ENCODE results near the gene LAMA4. TPM values are rescaled to one million over a fixed set of nuclear protein-coding genes. Genes with fewer than 3 reads are reported as not detected.

LAMA4 gene
- total RNA-seq, 1 experiment from 2014 or later: 11.9 TPM

DNA sequence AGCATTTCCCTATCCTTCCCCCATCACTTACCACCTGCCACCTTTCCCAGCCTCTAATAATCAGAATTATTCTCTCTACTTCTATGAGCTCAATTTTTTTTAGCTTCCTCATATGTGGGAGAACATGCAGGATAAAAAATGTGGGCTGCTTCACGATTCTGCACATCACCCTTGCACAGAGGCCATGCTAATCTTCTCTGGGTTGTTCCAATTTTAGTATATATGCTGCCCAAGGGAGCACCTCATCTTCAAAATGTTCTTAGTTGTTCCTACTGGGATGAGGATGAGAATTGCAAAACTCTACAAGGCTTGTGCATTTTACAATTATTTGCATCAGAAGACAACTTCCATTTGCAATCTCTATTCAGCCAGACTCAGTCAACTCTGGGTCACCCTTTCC, 58.1 kb downstream of the LAMA4 start:
- H3K27me3 ChIP-seq (ENCODE audit: control insufficient read depth, insufficient read depth, low read length): no peaks in the 10 kb centered on the region
- H3K4me3 ChIP-seq (ENCODE audit: low read depth in 2 of 2, low read length in 2 of 2): no peak overlapping the region
- ATAC-seq: no peak
- BruUV-seq (replicated peaks): no TSS peak
- H3K27ac ChIP-seq (ENCODE audit: low read length): no peak overlapping the region
- in situ Hi-C loops (cut with HindIII; ENCODE audit: low pct_unique_long_range_greater_than_20kb, low sequenced_read_pairs) (no loop called here), intact Hi-C loops (cut with micrococcal nuclease; ENCODE audit: unreplicated experiment) (no loop called here)
- POLR2A ChIA-PET: no interaction called here
- CTCF ChIA-PET: interaction anchor here (0.8 kb wide), 1 partner anchor 16 kb away, joined by 3 read pairs; no protein-coding TSS in a partner anchor
- TF ChIP-seq, protein P1, sequence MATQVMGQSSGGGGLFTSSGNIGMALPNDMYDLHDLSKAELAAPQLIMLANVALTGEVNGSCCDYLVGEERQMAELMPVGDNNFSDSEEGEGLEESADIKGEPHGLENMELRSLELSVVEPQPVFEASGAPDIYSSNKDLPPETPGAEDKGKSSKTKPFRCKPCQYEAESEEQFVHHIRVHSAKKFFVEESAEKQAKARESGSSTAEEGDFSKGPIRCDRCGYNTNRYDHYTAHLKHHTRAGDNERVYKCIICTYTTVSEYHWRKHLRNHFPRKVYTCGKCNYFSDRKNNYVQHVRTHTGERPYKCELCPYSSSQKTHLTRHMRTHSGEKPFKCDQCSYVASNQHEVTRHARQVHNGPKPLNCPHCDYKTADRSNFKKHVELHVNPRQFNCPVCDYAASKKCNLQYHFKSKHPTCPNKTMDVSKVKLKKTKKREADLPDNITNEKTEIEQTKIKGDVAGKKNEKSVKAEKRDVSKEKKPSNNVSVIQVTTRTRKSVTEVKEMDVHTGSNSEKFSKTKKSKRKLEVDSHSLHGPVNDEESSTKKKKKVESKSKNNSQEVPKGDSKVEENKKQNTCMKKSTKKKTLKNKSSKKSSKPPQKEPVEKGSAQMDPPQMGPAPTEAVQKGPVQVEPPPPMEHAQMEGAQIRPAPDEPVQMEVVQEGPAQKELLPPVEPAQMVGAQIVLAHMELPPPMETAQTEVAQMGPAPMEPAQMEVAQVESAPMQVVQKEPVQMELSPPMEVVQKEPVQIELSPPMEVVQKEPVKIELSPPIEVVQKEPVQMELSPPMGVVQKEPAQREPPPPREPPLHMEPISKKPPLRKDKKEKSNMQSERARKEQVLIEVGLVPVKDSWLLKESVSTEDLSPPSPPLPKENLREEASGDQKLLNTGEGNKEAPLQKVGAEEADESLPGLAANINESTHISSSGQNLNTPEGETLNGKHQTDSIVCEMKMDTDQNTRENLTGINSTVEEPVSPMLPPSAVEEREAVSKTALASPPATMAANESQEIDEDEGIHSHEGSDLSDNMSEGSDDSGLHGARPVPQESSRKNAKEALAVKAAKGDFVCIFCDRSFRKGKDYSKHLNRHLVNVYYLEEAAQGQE (IDR thresholded peaks at IDR 0.05; ENCODE audit: insufficient read depth in 1 of 2, low read depth in 2 of 2, low read length in 1 of 2): no peak
- TF ChIP-seq TCF7L2 (IDR thresholded peaks at IDR 0.05; ENCODE audit: low read depth, low read length) (no peak), POLR2AphosphoS5 (IDR thresholded peaks at IDR 0.05; ENCODE audit: low read depth, low read length) (no peak), SIN3A (IDR thresholded peaks at IDR 0.05; ENCODE audit: borderline replicate concordance, insufficient read depth, low read depth, low read length) (no peak)
- TF ChIP-seq, protein P2, sequence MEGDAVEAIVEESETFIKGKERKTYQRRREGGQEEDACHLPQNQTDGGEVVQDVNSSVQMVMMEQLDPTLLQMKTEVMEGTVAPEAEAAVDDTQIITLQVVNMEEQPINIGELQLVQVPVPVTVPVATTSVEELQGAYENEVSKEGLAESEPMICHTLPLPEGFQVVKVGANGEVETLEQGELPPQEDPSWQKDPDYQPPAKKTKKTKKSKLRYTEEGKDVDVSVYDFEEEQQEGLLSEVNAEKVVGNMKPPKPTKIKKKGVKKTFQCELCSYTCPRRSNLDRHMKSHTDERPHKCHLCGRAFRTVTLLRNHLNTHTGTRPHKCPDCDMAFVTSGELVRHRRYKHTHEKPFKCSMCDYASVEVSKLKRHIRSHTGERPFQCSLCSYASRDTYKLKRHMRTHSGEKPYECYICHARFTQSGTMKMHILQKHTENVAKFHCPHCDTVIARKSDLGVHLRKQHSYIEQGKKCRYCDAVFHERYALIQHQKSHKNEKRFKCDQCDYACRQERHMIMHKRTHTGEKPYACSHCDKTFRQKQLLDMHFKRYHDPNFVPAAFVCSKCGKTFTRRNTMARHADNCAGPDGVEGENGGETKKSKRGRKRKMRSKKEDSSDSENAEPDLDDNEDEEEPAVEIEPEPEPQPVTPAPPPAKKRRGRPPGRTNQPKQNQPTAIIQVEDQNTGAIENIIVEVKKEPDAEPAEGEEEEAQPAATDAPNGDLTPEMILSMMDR (IDR thresholded peaks at IDR 0.05): no peak
- H3K9me3 ChIP-seq (ENCODE audit: control insufficient read depth, insufficient read depth, low read depth, low read length): no peaks in the 10 kb centered on the region
- no peak for DNase-seq (ENCODE audit: low read depth, low spot score)
- no peaks in the 10 kb centered on the region for H3K36me3 ChIP-seq (ENCODE audit: control insufficient read depth, insufficient read depth, low read length)
- H3K4me1 ChIP-seq (ENCODE audit: control insufficient read depth, insufficient read depth, low read length): no peaks in the 10 kb centered on the region

DNA sequence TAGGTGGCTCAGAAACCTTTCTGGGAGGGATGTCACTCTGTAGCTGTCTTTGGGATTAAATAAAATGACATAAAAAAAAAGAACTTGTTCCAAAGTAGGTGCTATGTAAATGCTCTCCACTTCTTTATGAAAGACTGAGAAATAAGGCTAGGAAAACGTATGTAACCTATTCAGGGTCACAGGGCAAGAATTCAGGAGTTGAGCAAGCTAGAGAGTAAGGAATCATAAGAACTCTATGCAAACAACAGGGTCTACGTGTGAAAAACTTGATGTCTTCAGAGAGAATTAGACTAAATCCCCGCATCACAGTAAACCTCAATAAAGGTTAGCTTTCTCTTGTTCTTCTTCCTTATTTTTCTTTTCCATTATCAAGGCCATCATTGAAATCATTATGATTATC, 59.2 kb downstream of the LAMA4 start:
- H3K27me3 ChIP-seq (ENCODE audit: control insufficient read depth, insufficient read depth, low read length): no peaks in the 10 kb centered on the region
- in situ Hi-C loops (cut with HindIII; ENCODE audit: low pct_unique_long_range_greater_than_20kb, low sequenced_read_pairs): no loop called here
- ATAC-seq (no peak), DNase-seq (ENCODE audit: low read depth, low spot score) (no peak)
- H3K36me3 ChIP-seq (ENCODE audit: control insufficient read depth, insufficient read depth, low read length): no peaks in the 10 kb centered on the region
- ChIA-PET CTCF (no interaction called here), POLR2A (no interaction called here)
- no peaks in the 10 kb centered on the region for H3K4me1 ChIP-seq (ENCODE audit: control insufficient read depth, insufficient read depth, low read length)
- no peak overlapping the region for H3K27ac ChIP-seq (ENCODE audit: low read length)
- intact Hi-C loops (cut with micrococcal nuclease; ENCODE audit: unreplicated experiment): no loop called here
- TF ChIP-seq, protein P1 (IDR thresholded peaks at IDR 0.05; ENCODE audit: insufficient read depth in 1 of 2, low read depth in 2 of 2, low read length in 1 of 2): no peak
- no peak for TF ChIP-seq POLR2AphosphoS5 (IDR thresholded peaks at IDR 0.05; ENCODE audit: low read depth, low read length)
- TF ChIP-seq SIN3A (IDR thresholded peaks at IDR 0.05; ENCODE audit: borderline replicate concordance, insufficient read depth, low read depth, low read length): no peak
- TF ChIP-seq, protein P2 (IDR thresholded peaks at IDR 0.05): no peak
- no peak for TF ChIP-seq TCF7L2 (IDR thresholded peaks at IDR 0.05; ENCODE audit: low read depth, low read length)
- BruUV-seq (replicated peaks): no TSS peak
- no peaks in the 10 kb centered on the region for H3K9me3 ChIP-seq (ENCODE audit: control insufficient read depth, insufficient read depth, low read depth, low read length)
- no peak overlapping the region for H3K4me3 ChIP-seq (ENCODE audit: low read depth in 2 of 2, low read length in 2 of 2)

All from Panc1 (cell line).